ENCODE measurements around the gene PLTP. TPM values are rescaled to one million over a fixed set of nuclear protein-coding genes. Genes with fewer than 3 reads are reported as not detected.
"Not testable (repeated sequence)": the region's sequence is repeated elsewhere in the genome, so short reads cannot be mapped to it uniquely, and the experiment has no call there.

PLTP gene
- 10 to 100 TPM; 27.0 to 27.2 TPM for polyA plus RNA-seq

GRCh38 chr20:45911486-45912343, at the start of gene PLTP:
Gene PLTP, minus strand, starts transcription at chr20:45912155. Its CDS starts 703 bp downstream, at chr20:45911452.
- 1% methylated on average over 53 to 58 of the region's 58 CpGs for WGBS, 2 donors
- Histone ChIP-seq H3K4me3 (ENCODE audit: low read depth in 1 of 2, low read length in 2 of 2) (peak within 1 kb of the TSS; percentile 41 to 43), H3K27ac (ENCODE audit: low read depth in 2 of 2, low read length in 1 of 2) (peak within 1 kb of the TSS; percentile 70 to 88), H3K27me3 (ENCODE audit: control insufficient read depth in 1 of 2, insufficient read depth in 2 of 2, low read length in 2 of 2) (no peaks in the 10 kb centered on the region), H3K9me3 (ENCODE audit: control insufficient read depth in 2 of 2, insufficient read depth in 1 of 2, low read depth in 1 of 2, low read length in 1 of 2) (no peaks in the 10 kb centered on the region), H3K4me1 (ENCODE audit: control insufficient read depth in 2 of 2, insufficient read depth in 2 of 2, low read length in 1 of 2) (peaks cover 10 to 11% of the 10 kb centered on the region in 2 donors), H3K36me3 (ENCODE audit: control insufficient read depth in 2 of 2, insufficient read depth in 2 of 2, low read length in 1 of 2) (no peaks in the 10 kb centered on the region)

GRCh38 chr20:45959956-45960630, 48.1 kb upstream of the PLTP start:
- H3K4me3 ChIP-seq (ENCODE audit: low read depth in 1 of 2, low read length in 2 of 2) = no peak overlapping the region
- no peaks in the 10 kb centered on the region for H3K27me3 ChIP-seq (ENCODE audit: control insufficient read depth in 1 of 2, insufficient read depth in 2 of 2, low read length in 2 of 2)
- WGBS, 2 donors = 96 to 97% methylated on average over 14 of the region's 14 CpGs
- no peaks in the 10 kb centered on the region for H3K9me3 ChIP-seq (ENCODE audit: control insufficient read depth in 2 of 2, insufficient read depth in 1 of 2, low read depth in 1 of 2, low read length in 1 of 2)
- H3K36me3 ChIP-seq (ENCODE audit: control insufficient read depth in 2 of 2, insufficient read depth in 2 of 2, low read length in 1 of 2) = peaks cover 6 to 61% of the 10 kb centered on the region in 2 donors
- no peak overlapping the region for H3K27ac ChIP-seq (ENCODE audit: low read depth in 2 of 2, low read length in 1 of 2)
- H3K4me1 ChIP-seq (ENCODE audit: control insufficient read depth in 2 of 2, insufficient read depth in 2 of 2, low read length in 1 of 2) = no peaks in the 10 kb centered on the region

- Histone ChIP-seq H3K27ac (ENCODE audit: low read depth in 2 of 2, low read length in 1 of 2) (no peak overlapping the region), H3K4me3 (ENCODE audit: low read depth in 1 of 2, low read length in 2 of 2) (no peak overlapping the region), H3K36me3 (ENCODE audit: control insufficient read depth in 2 of 2, insufficient read depth in 2 of 2, low read length in 1 of 2) (peaks cover 4 to 56% of the 10 kb centered on the region in 2 donors), H3K4me1 (ENCODE audit: control insufficient read depth in 2 of 2, insufficient read depth in 2 of 2, low read length in 1 of 2) (no peaks in the 10 kb centered on the region), H3K9me3 (ENCODE audit: control insufficient read depth in 2 of 2, insufficient read depth in 1 of 2, low read depth in 1 of 2, low read length in 1 of 2) (no peaks in the 10 kb centered on the region), H3K27me3 (ENCODE audit: control insufficient read depth in 1 of 2, insufficient read depth in 2 of 2, low read length in 2 of 2) (no peaks in the 10 kb centered on the region)
- WGBS, 2 donors = 88 to 91% methylated on average over 15 to 16 of the region's 16 CpGs
Measured at GRCh38 chr20:45959126-45959525, 47.2 kb upstream of the PLTP start.

GRCh38 chr20:45958593-45958992, 46.6 kb upstream of the PLTP start:
- H3K27ac ChIP-seq (ENCODE audit: low read depth in 2 of 2, low read length in 1 of 2) = no peak overlapping the region
- H3K36me3 ChIP-seq (ENCODE audit: control insufficient read depth in 2 of 2, insufficient read depth in 2 of 2, low read length in 1 of 2) = peaks cover 10 to 54% of the 10 kb centered on the region in 2 donors
- WGBS, 2 donors = 97 to 98% methylated on average over 4 of the region's 4 CpGs
- H3K9me3 ChIP-seq (ENCODE audit: control insufficient read depth in 2 of 2, insufficient read depth in 1 of 2, low read depth in 1 of 2, low read length in 1 of 2) = no peaks in the 10 kb centered on the region
- peaks cover 0 to 2% of the 10 kb centered on the region in 2 donors for H3K4me1 ChIP-seq (ENCODE audit: control insufficient read depth in 2 of 2, insufficient read depth in 2 of 2, low read length in 1 of 2)
- no peak overlapping the region for H3K4me3 ChIP-seq (ENCODE audit: low read depth in 1 of 2, low read length in 2 of 2)
- no peaks in the 10 kb centered on the region for H3K27me3 ChIP-seq (ENCODE audit: control insufficient read depth in 1 of 2, insufficient read depth in 2 of 2, low read length in 2 of 2)

- no peaks in the 10 kb centered on the region for H3K27me3 ChIP-seq (ENCODE audit: control insufficient read depth in 1 of 2, insufficient read depth in 2 of 2, low read length in 2 of 2)
- H3K4me1 ChIP-seq (ENCODE audit: control insufficient read depth in 2 of 2, insufficient read depth in 2 of 2, low read length in 1 of 2) = peaks cover 0 to 4% of the 10 kb centered on the region in 2 donors
- H3K4me3 ChIP-seq (ENCODE audit: low read depth in 1 of 2, low read length in 2 of 2) = no peak overlapping the region
- H3K9me3 ChIP-seq (ENCODE audit: control insufficient read depth in 2 of 2, insufficient read depth in 1 of 2, low read depth in 1 of 2, low read length in 1 of 2) = no peaks in the 10 kb centered on the region
- peaks cover 17 to 56% of the 10 kb centered on the region in 2 donors for H3K36me3 ChIP-seq (ENCODE audit: control insufficient read depth in 2 of 2, insufficient read depth in 2 of 2, low read length in 1 of 2)
- H3K27ac ChIP-seq (ENCODE audit: low read depth in 2 of 2, low read length in 1 of 2) = no peak overlapping the region
- WGBS, 2 donors = 85 to 87% methylated on average over 19 of the region's 19 CpGs
Measured at GRCh38 chr20:45957021-45957941, 45.3 kb upstream of the PLTP start.

GRCh38 chr20:45956326-45956725, 44.4 kb upstream of the PLTP start:
- H3K4me3 ChIP-seq (ENCODE audit: low read depth in 1 of 2, low read length in 2 of 2) = not testable (repeated sequence)
- H3K36me3 ChIP-seq (ENCODE audit: control insufficient read depth in 2 of 2, insufficient read depth in 2 of 2, low read length in 1 of 2) = peaks cover 21 to 58% of the 10 kb centered on the region in 2 donors
- 90 to 91% methylated on average over 10 of the region's 10 CpGs for WGBS, 2 donors

GRCh38 chr20:45953672-45954071, 41.7 kb upstream of the PLTP start:
- WGBS, 2 donors = 88 to 89% methylated on average over 9 of the region's 9 CpGs
- Histone ChIP-seq H3K4me3 (ENCODE audit: low read depth in 1 of 2, low read length in 2 of 2) (no peak overlapping the region), H3K9me3 (ENCODE audit: control insufficient read depth in 2 of 2, insufficient read depth in 1 of 2, low read depth in 1 of 2, low read length in 1 of 2) (no peaks in the 10 kb centered on the region), H3K27ac (ENCODE audit: low read depth in 2 of 2, low read length in 1 of 2) (no peak overlapping the region), H3K27me3 (ENCODE audit: control insufficient read depth in 1 of 2, insufficient read depth in 2 of 2, low read length in 2 of 2) (no peaks in the 10 kb centered on the region), H3K36me3 (ENCODE audit: control insufficient read depth in 2 of 2, insufficient read depth in 2 of 2, low read length in 1 of 2) (peaks cover 28 to 58% of the 10 kb centered on the region in 2 donors), H3K4me1 (ENCODE audit: control insufficient read depth in 2 of 2, insufficient read depth in 2 of 2, low read length in 1 of 2) (peaks cover 0 to 7% of the 10 kb centered on the region in 2 donors)

More at GRCh38 chr20:45956326-45956725, 44.4 kb upstream of the PLTP start:
- not testable (repeated sequence) for H3K27me3 ChIP-seq (ENCODE audit: control insufficient read depth in 1 of 2, insufficient read depth in 2 of 2, low read length in 2 of 2); H3K9me3 ChIP-seq (ENCODE audit: control insufficient read depth in 2 of 2, insufficient read depth in 1 of 2, low read depth in 1 of 2, low read length in 1 of 2); H3K27ac ChIP-seq (ENCODE audit: low read depth in 2 of 2, low read length in 1 of 2); H3K4me1 ChIP-seq (ENCODE audit: control insufficient read depth in 2 of 2, insufficient read depth in 2 of 2, low read length in 1 of 2)

- WGBS, 2 donors = 91 to 95% methylated on average over 5 of the region's 5 CpGs
- H3K4me1 ChIP-seq (ENCODE audit: control insufficient read depth in 2 of 2, insufficient read depth in 2 of 2, low read length in 1 of 2) = peaks cover 0 to 9% of the 10 kb centered on the region in 2 donors
- no peaks in the 10 kb centered on the region for H3K9me3 ChIP-seq (ENCODE audit: control insufficient read depth in 2 of 2, insufficient read depth in 1 of 2, low read depth in 1 of 2, low read length in 1 of 2)
- H3K36me3 ChIP-seq (ENCODE audit: control insufficient read depth in 2 of 2, insufficient read depth in 2 of 2, low read length in 1 of 2) = peaks cover 31 to 60% of the 10 kb centered on the region in 2 donors
- H3K4me3 ChIP-seq (ENCODE audit: low read depth in 1 of 2, low read length in 2 of 2) = no peak overlapping the region
- H3K27me3 ChIP-seq (ENCODE audit: control insufficient read depth in 1 of 2, insufficient read depth in 2 of 2, low read length in 2 of 2) = no peaks in the 10 kb centered on the region
- no peak overlapping the region for H3K27ac ChIP-seq (ENCODE audit: low read depth in 2 of 2, low read length in 1 of 2)
Measured at GRCh38 chr20:45952861-45953260, 40.9 kb upstream of the PLTP start.

Data from esophagus (tissue), 2 donors.